MCF 10A (cell line): ENCODE results near the gene SLC10A1. TPM values are rescaled to one million over a fixed set of nuclear protein-coding genes. Genes with fewer than 3 reads are reported as not detected.

Experiments
- BruUV-seq: library from RNA; stranded (reverse); fragments of 400-500 nt; replicated peaks from 2 replicates; lab custom pipeline; 2021; lab: Mats Ljungman, UMichigan
- CTCF ChIA-PET: fragments of 300-600 bp; sonication (Branson Sonifier 250); formaldehyde crosslinking; extraction: SDS; loops from one replicate; lab custom pipeline; 2021; ENCODE audit warnings: antibody characterized with exemption, inconsistent platforms; lab: Yijun Ruan, JAX
- POLR2A ChIA-PET: fragments of 300-600, 350-650 bp; sonication (Branson Sonifier 250); formaldehyde crosslinking; extraction: SDS; loops from one replicate; lab custom pipeline; 2020; ENCODE audit warnings: antibody characterized with exemption, inconsistent platforms; lab: Yijun Ruan, JAX
- DNase-seq: peaks from one replicate; pipeline ENCODE4 v3.0.0-alpha.2; 2018; ENCODE audit not compliant: unreplicated experiment
- H3K27ac Mint-ChIP-seq: one replicate; pipeline ENCODE4 v1.8.0; 2022; ENCODE audit warnings: mild to moderate bottlenecking, low read depth, mixed read lengths; ENCODE audit not compliant: unreplicated experiment
- H3K27me3 Mint-ChIP-seq: one replicate; pipeline ENCODE4 v1.8.0; 2022; ENCODE audit warnings: mixed read lengths; ENCODE audit not compliant: insufficient read depth, unreplicated experiment
- H3K36me3 Mint-ChIP-seq: one replicate; pipeline ENCODE4 v1.8.0; 2022; ENCODE audit warnings: mild to moderate bottlenecking, moderate library complexity, mixed read lengths; ENCODE audit not compliant: insufficient read depth, unreplicated experiment
- H3K4me1 Mint-ChIP-seq: one replicate; pipeline ENCODE4 v1.8.0; 2022; ENCODE audit warnings: mixed read lengths; ENCODE audit not compliant: insufficient read depth, unreplicated experiment
- H3K4me3 Mint-ChIP-seq: one replicate; pipeline ENCODE4 v1.8.0; 2022; ENCODE audit warnings: mild to moderate bottlenecking, moderate library complexity, mixed read lengths; ENCODE audit not compliant: unreplicated experiment
- H3K9me3 Mint-ChIP-seq: one replicate; pipeline ENCODE4 v1.8.0; 2022; ENCODE audit warnings: mixed read lengths; ENCODE audit not compliant: unreplicated experiment
- intact Hi-C: fragments of 100-400 bp; cut with micrococcal nuclease; formaldehyde crosslinking; loops from 2 replicates; pipeline ENCODE4 v1.14.1; 2022
- total RNA-seq: library from RNA; stranded (reverse); gene quantifications from 2 replicates; pipeline ENCODE4 v1.2.3, GENCODE V29; 2022
- TF ChIP-seq, protein P1 (sequence below): fragments of 200-600 bp; IDR thresholded peaks from one replicate; pipeline ENCODE4 v1.8.0; 2022; ENCODE audit warnings: antibody characterized with exemption, mild to moderate bottlenecking; ENCODE audit not compliant: unreplicated experiment

The SLC10A1 gene
- total RNA-seq, 1 experiment from 2014 or later = not detected

- H3K9me3 Mint-ChIP-seq = no peaks in the 10 kb centered on the region
- no peak overlapping the region for H3K4me3 Mint-ChIP-seq
- BruUV-seq = no TSS peak
- TF ChIP-seq, protein P1, sequence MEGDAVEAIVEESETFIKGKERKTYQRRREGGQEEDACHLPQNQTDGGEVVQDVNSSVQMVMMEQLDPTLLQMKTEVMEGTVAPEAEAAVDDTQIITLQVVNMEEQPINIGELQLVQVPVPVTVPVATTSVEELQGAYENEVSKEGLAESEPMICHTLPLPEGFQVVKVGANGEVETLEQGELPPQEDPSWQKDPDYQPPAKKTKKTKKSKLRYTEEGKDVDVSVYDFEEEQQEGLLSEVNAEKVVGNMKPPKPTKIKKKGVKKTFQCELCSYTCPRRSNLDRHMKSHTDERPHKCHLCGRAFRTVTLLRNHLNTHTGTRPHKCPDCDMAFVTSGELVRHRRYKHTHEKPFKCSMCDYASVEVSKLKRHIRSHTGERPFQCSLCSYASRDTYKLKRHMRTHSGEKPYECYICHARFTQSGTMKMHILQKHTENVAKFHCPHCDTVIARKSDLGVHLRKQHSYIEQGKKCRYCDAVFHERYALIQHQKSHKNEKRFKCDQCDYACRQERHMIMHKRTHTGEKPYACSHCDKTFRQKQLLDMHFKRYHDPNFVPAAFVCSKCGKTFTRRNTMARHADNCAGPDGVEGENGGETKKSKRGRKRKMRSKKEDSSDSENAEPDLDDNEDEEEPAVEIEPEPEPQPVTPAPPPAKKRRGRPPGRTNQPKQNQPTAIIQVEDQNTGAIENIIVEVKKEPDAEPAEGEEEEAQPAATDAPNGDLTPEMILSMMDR = no peak
- H3K27ac Mint-ChIP-seq = no peak overlapping the region
- H3K36me3 Mint-ChIP-seq = no peaks in the 10 kb centered on the region
- ChIA-PET POLR2A (no interaction called here), CTCF (no interaction called here)
- intact Hi-C loops = no loop called here
- H3K27me3 Mint-ChIP-seq = no peaks in the 10 kb centered on the region
- no peaks in the 10 kb centered on the region for H3K4me1 Mint-ChIP-seq
- no peak for DNase-seq
These were observed 45.8 kb upstream of the SLC10A1 start for GRCh38 chr14:69842686-69843420.

GRCh38 chr14:69841656-69842055 is 44.6 kb upstream of the SLC10A1 start:
- intact Hi-C loops = no loop called here
- TF ChIP-seq, protein P1 = no peak
- CTCF ChIA-PET = interaction anchor here (0.6 kb wide), 1 partner anchor 172 kb away, joined by 3 read pairs; no protein-coding TSS in a partner anchor
- no peaks in the 10 kb centered on the region for H3K27me3 Mint-ChIP-seq
- H3K27ac Mint-ChIP-seq = no peak overlapping the region
- no peak for DNase-seq
- no TSS peak for BruUV-seq
- no peaks in the 10 kb centered on the region for H3K9me3 Mint-ChIP-seq
- POLR2A ChIA-PET = no interaction called here
- H3K4me1 Mint-ChIP-seq = no peaks in the 10 kb centered on the region
- H3K4me3 Mint-ChIP-seq = no peak overlapping the region
- no peaks in the 10 kb centered on the region for H3K36me3 Mint-ChIP-seq

GRCh38 chr14:69839661-69840060 is 42.6 kb upstream of the SLC10A1 start:
- Mint-ChIP-seq H3K27ac (no peak overlapping the region), H3K9me3 (no peaks in the 10 kb centered on the region), H3K36me3 (no peaks in the 10 kb centered on the region), H3K4me1 (no peaks in the 10 kb centered on the region), H3K4me3 (no peak overlapping the region), H3K27me3 (no peaks in the 10 kb centered on the region)
- BruUV-seq = no TSS peak
- CTCF ChIA-PET = interaction anchor here (0.6 kb wide), 1 partner anchor 1990 kb away, joined by 3 read pairs; no protein-coding TSS in a partner anchor
- no peak for DNase-seq
- TF ChIP-seq, protein P1 = no peak
- intact Hi-C loops = no loop called here
- POLR2A ChIA-PET = no interaction called here

DNA sequence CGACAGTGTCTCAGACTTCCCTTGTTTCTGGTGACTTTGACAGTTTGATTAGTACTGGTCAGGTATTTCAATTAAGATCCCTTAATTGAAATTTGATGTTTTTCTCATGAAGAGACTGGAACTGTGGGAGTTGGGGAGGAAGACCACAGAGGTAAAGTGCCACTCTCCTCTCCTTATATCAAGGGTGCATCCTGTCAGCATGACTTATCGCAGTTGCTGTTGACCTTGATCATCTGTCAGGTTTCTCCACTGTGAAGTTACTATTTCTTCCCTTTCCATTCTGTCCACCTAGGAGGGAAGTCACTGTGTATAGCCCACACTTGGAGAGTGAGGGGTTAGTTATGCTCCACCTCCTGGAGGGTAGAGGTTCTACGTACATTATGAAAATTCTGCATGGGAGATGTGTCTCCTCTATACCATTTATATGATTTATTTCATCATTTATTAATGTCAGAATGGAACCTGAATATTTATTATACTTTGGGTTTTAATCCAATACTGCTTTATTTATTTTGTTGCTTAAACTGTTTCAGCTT is 41.9 kb upstream of the SLC10A1 start:
- Mint-ChIP-seq H3K4me1 (no peaks in the 10 kb centered on the region), H3K36me3 (no peaks in the 10 kb centered on the region), H3K27me3 (no peaks in the 10 kb centered on the region), H3K4me3 (no peak overlapping the region), H3K9me3 (no peaks in the 10 kb centered on the region), H3K27ac (no peak overlapping the region)
- intact Hi-C loops = no loop called here
- BruUV-seq = no TSS peak
- TF ChIP-seq, protein P1 = no peak
- no peak for DNase-seq
- ChIA-PET CTCF (no interaction called here), POLR2A (no interaction called here)
